Hepatocyte (in vitro differentiated cells): Measurements from ENCODE around the gene GLT6D1.

Experiments
- EZH2 ChIP-seq: fragments of 200-600 bp; sonication (generic); IDR thresholded peaks from 2 replicates; pipeline ENCODE4 v1.6.1; 2016; ENCODE audit warnings: antibody characterized with exemption, mild to moderate bottlenecking, borderline replicate concordance
- TF ChIP-seq, protein P1 (sequence below): fragments of 200-600 bp; sonication (generic); IDR thresholded peaks from 2 replicates; pipeline ENCODE4 v1.5.1; 2016; ENCODE audit warnings: antibody characterized with exemption, mild to moderate bottlenecking; ENCODE audit not compliant: poor library complexity

DNA sequence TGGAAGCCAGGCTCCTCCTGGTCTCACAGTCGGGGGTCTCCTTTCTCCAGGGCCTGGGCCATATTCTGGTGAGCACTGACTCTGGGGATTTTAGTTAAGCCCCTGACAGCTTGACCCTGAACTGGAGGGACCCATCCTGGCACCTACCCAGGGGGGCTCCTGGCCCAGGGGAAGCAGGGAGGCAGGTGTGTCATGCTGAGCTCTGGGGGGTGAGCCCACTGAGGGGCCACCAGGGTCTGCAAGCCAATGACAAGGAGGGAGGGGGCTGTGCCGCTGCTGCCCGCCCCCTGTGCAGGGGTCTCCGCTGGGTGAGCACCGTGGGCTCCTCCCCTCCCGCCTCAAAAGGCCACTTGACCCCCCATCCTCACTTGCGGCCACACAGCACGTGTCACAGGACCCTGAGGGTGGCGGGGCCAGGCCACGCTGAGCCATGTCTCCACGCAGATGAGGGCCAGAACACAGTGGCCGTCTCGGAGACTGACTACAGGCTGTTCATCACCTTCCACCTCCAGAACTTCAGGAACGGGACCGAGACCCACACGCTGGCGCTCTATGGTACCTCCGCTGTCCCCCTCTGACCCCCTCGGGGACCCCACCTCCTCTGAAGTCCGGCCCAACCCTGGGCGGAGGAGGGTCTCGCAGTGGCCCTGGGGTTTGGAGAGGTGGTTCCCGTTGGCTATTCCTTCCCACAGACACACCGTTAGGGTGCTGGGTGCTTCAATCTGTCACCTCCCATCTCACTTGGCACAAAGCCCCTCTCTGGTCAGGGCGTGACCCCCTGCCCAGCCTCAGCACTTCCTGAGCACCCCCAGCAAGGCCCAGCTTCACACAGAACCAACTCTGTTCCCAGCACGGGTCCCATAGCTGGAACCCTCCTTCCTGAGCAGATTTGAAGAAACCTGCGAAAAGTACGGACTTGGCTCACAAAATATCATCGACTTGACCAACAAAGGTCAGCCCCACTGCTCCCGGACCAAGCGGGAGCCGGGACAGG, 25.8 kb upstream of the GLT6D1 start:
- no peak for TF ChIP-seq EZH2
- TF ChIP-seq, protein P1, sequence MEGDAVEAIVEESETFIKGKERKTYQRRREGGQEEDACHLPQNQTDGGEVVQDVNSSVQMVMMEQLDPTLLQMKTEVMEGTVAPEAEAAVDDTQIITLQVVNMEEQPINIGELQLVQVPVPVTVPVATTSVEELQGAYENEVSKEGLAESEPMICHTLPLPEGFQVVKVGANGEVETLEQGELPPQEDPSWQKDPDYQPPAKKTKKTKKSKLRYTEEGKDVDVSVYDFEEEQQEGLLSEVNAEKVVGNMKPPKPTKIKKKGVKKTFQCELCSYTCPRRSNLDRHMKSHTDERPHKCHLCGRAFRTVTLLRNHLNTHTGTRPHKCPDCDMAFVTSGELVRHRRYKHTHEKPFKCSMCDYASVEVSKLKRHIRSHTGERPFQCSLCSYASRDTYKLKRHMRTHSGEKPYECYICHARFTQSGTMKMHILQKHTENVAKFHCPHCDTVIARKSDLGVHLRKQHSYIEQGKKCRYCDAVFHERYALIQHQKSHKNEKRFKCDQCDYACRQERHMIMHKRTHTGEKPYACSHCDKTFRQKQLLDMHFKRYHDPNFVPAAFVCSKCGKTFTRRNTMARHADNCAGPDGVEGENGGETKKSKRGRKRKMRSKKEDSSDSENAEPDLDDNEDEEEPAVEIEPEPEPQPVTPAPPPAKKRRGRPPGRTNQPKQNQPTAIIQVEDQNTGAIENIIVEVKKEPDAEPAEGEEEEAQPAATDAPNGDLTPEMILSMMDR, result no peak
